Measurements from ENCODE around the gene FSD1. TPM values are rescaled to one million over a fixed set of nuclear protein-coding genes. Genes with fewer than 3 reads are reported as not detected.
A peak's percentile ranks its signal among the peaks of the same experiment; 100 is the strongest.

The FSD1 gene
- total and polyA plus RNA-seq, 9 of the 15 experiments (the other 6 are each of a cell fraction or from before 2014, with no cell fraction given) = 0.11 to 1.9 (median 0.94) TPM; not detected in 1

GRCh38 chr19:4342615-4343369 is 38.4 kb downstream of the FSD1 start (continued):
- TF ChIP-seq ZNF395 (CRISPR knock-in tag; IDR thresholded peaks at IDR 0.05) (peak; percentile 100), MLX (CRISPR knock-in tag; conservative IDR thresholded peaks at IDR 0.05) (no peak), ZNF197 (CRISPR knock-in tag; IDR thresholded peaks at IDR 0.05; ENCODE audit: low read depth) (peak; percentile 99), PHF8 (IDR thresholded peaks at IDR 0.05; ENCODE audit: borderline replicate concordance, low read length) (peak; percentile 81), ZNF133 (CRISPR knock-in tag; IDR thresholded peaks at IDR 0.05) (no peak), KLF10 (CRISPR knock-in tag; IDR thresholded peaks at IDR 0.05) (no peak), NR2F6 (CRISPR knock-in tag; IDR thresholded peaks at IDR 0.05) (no peak), TBP (optimal IDR thresholded peaks at IDR 0.05; ENCODE audit: low read depth, low read length) (peak; percentile 73), HOMEZ (CRISPR knock-in tag; IDR thresholded peaks at IDR 0.05) (peak; percentile 38; the same call in 1 of the 2 replicates), XRCC4 (IDR thresholded peaks at IDR 0.05; ENCODE audit: extremely low read depth, insufficient read depth, insufficient read length) (no peak), ATF7 (IDR thresholded peaks at IDR 0.05) (peak; percentile 67; the same call in 1 of the 2 replicates), MEF2D (tag; conservative IDR thresholded peaks at IDR 0.05; ENCODE audit: low read depth) (peak; percentile 88), CHD4 (IDR thresholded peaks at IDR 0.05; ENCODE audit: insufficient read depth, insufficient replicate concordance, low read depth, low read length, poor library complexity, severe bottlenecking) (peak; percentile 77), ZNF444 (CRISPR knock-in tag; IDR thresholded peaks at IDR 0.05) (peak; percentile 46; the same call in 1 of the 2 replicates), RFX1 (IDR thresholded peaks at IDR 0.05) (no peak), ZNF518B (CRISPR knock-in tag; IDR thresholded peaks at IDR 0.05) (no peak), GABPA (tag; conservative IDR thresholded peaks at IDR 0.05; ENCODE audit: low read depth) (peak; percentile 65), POLR2G (IDR thresholded peaks at IDR 0.05; ENCODE audit: low read depth, low read length) (peak; percentile 85), ZNF76 (CRISPR knock-in tag; IDR thresholded peaks at IDR 0.05; ENCODE audit: borderline replicate concordance) (peak; percentile 63; the same call in 1 of the 2 replicates)
